ENCODE measurements around the gene ZNF830. TPM values are rescaled to one million over a fixed set of nuclear protein-coding genes. Genes with fewer than 3 reads are reported as not detected.

Gene ZNF830
- total and polyA plus RNA-seq, 2 of the 13 experiments (the other 11 are each of a cell fraction or from before 2014, with no cell fraction given), result 6.1 to 19.0 TPM

GRCh38 chr17:34980353-34980680 is 19.0 kb downstream of the ZNF830 start, which contains the start of gene LIG3 (continued):
- TF ChIP-seq HHEX (CRISPR knock-in tag; IDR thresholded peaks at IDR 0.05) (no peak), ISL2 (CRISPR knock-in tag; IDR thresholded peaks at IDR 0.05) (no peak), MAF1 (CRISPR knock-in tag; IDR thresholded peaks at IDR 0.05; ENCODE audit: borderline replicate concordance) (no peak), ZNF280B (CRISPR knock-in tag; IDR thresholded peaks at IDR 0.05; ENCODE audit: borderline replicate concordance) (peak; percentile 40), ZNF18 (CRISPR knock-in tag; IDR thresholded peaks at IDR 0.05; ENCODE audit: insufficient replicate concordance) (no peak), GATAD2A (CRISPR knock-in tag; IDR thresholded peaks at IDR 0.05) (peak; percentile 30; the same call in 1 of the 2 replicates), RARA (CRISPR knock-in tag; IDR thresholded peaks at IDR 0.05) (0 out of 2 replicates have a peak, but pooled peaks have one; percentile 36), PLSCR1 (CRISPR knock-in tag; IDR thresholded peaks at IDR 0.05; ENCODE audit: borderline replicate concordance) (no peak), ARNTL (CRISPR knock-in tag; IDR thresholded peaks at IDR 0.05) (peak; percentile 74), RNF2 (conservative IDR thresholded peaks at IDR 0.05; ENCODE audit: low read depth) (peak; percentile 58; the same call in 1 of the 2 replicates), TSC22D2 (CRISPR knock-in tag; IDR thresholded peaks at IDR 0.05; ENCODE audit: borderline replicate concordance) (peak; percentile 28; the same call in 1 of the 2 replicates), HNF1A (IDR thresholded peaks at IDR 0.05; ENCODE audit: low read depth) (no peak), HNF1A (CRISPR knock-in tag; IDR thresholded peaks at IDR 0.05; ENCODE audit: borderline replicate concordance) (no peak), ZNF672 (CRISPR knock-in tag; IDR thresholded peaks at IDR 0.05) (no peak), ZNF513 (CRISPR knock-in tag; conservative IDR thresholded peaks at IDR 0.05) (no peak), ATF2 (CRISPR knock-in tag; IDR thresholded peaks at IDR 0.05) (peak; percentile 60; the same call in 1 of the 2 replicates), FOXJ3 (CRISPR knock-in tag; IDR thresholded peaks at IDR 0.05; ENCODE audit: borderline replicate concordance) (no peak), CBFB (CRISPR knock-in tag; IDR thresholded peaks at IDR 0.05) (0 out of 2 replicates have a peak, but pooled peaks have one; percentile 49), SETDB1 (CRISPR knock-in tag; IDR thresholded peaks at IDR 0.05; ENCODE audit: borderline replicate concordance) (no peak), SP1 (IDR thresholded peaks at IDR 0.05) (no peak), SP1 (CRISPR knock-in tag; IDR thresholded peaks at IDR 0.05) (peak; percentile 75)
